Measurements from ENCODE around the gene SPHK2.

- TF ChIP-seq, protein P1, sequence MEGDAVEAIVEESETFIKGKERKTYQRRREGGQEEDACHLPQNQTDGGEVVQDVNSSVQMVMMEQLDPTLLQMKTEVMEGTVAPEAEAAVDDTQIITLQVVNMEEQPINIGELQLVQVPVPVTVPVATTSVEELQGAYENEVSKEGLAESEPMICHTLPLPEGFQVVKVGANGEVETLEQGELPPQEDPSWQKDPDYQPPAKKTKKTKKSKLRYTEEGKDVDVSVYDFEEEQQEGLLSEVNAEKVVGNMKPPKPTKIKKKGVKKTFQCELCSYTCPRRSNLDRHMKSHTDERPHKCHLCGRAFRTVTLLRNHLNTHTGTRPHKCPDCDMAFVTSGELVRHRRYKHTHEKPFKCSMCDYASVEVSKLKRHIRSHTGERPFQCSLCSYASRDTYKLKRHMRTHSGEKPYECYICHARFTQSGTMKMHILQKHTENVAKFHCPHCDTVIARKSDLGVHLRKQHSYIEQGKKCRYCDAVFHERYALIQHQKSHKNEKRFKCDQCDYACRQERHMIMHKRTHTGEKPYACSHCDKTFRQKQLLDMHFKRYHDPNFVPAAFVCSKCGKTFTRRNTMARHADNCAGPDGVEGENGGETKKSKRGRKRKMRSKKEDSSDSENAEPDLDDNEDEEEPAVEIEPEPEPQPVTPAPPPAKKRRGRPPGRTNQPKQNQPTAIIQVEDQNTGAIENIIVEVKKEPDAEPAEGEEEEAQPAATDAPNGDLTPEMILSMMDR (IDR thresholded peaks at IDR 0.05; ENCODE audit: low read depth, low read length, poor library complexity, severe bottlenecking) = no peak
- no peak for TF ChIP-seq EZH2phosphoT487 (IDR thresholded peaks at IDR 0.05; ENCODE audit: borderline replicate concordance, low read length)
These were observed 26.3 kb downstream of the SPHK2 start for GRCh38 chr19:48645620-48646000.

Measured in DOHH2 (cell line).